Measurements from ENCODE around the gene ZNF446. TPM values are rescaled to one million over a fixed set of nuclear protein-coding genes. Genes with fewer than 3 reads are reported as not detected.

Gene ZNF446
- total and polyA plus RNA-seq, 4 donors: 8.3 to 12.9 (median 11.0) TPM

DNA sequence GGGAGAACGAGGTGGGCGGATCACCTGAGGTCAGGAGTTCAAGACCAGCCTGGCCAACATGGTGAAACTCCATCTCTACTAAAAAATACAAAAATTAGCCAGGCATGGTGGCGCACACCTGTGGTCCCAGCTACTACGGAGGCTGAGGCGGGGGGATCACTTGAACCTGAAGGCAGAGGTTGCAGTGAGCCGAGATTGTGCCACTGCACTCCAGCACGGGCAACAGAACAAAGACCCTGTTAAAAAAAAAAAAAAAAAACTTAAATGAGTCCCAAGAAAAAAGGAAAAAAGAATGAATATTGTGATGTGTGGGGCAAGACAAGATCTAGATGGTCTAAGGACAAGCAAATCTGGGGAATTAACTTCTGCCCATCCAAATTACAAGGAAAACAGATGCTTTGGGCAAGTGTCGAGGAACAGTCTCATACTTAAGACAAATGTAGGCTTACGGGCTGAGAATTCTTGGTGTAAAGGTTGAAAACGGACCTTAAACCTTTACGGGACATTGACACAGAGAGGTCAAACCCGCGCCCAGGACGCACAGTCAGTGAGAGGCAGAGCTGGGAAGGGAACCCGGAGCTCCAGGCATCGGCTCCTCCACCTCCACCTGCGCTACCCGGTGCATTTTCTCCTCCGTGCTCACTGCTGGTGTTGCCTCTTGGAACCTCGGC, 9.9 kb upstream of the ZNF446 start:
- no peak for ATAC-seq (ENCODE audit: insufficient read depth, low FRiP score)
- peak overlapping the region; percentile 17 for H3K4me3 ChIP-seq

DNA sequence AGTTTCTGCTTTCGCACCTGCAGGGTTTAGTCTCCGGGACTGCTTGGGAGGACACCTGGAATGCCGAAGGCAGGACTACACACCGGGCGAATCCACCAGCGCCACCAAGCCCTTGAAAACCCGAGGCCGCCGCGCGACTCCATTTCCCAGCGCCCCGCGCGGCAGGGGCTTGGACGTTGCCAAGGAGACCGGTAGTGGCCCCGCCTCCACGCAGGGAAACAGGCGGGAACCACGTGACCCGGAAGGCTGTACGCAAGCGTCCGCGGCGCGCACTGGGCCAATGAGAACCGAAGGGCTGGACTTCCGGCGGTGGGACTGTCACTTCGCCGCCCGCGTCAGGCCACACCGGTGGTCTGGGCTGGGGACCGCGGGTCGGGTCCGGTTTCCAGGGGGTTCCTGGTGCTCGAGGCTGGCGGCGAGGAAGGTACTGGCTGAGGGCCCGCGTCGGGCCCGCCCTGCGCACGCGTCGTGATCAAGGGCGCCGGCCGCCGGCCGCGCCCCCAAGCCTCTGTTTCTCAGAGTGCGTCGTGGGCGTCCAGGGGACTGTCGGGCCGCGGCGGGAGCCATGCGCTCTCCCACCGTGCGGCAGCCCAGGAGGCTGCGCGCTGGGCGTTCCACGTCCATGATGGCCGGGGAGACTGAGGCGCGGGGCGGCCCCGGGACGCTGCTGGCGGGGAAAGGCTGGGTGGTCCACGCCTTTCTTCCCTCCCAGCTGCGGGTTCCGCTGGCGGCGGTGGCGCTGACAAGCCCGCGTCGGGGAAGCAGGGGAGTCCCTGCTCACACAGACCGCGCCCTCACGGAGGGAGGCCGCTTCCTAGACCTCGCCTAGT, 9.2 kb upstream of the ZNF446 start, which contains the start of gene ZNF324:
TSS of gene ZNF324 (plus strand) at position 321 of the 830 bp plus-strand sequence. CDS start 2,106 bp downstream, outside the sequence.
- peak; percentile 98 to 99 (median 98) for DNase-seq
- peak; percentile 97 for ATAC-seq (ENCODE audit: insufficient read depth, low FRiP score)
- Histone ChIP-seq H3K27ac (ENCODE audit: low read depth in 1 of 2, low read length in 1 of 2) (peak within 1 kb of the TSS; percentile 68 to 84), H3K36me3 (ENCODE audit: control insufficient read depth in 4 of 4, insufficient read depth in 4 of 4, low read length in 4 of 4) (peaks cover 0 to 23% (median 2%) of the 10 kb centered on the region in 4 donors), H3K27me3 (ENCODE audit: control insufficient read depth in 3 of 3, insufficient read depth in 3 of 3, low read length in 2 of 3) (no peaks in the 10 kb centered on the region), H3K4me1 (ENCODE audit: control insufficient read depth in 5 of 5, insufficient read depth in 5 of 5, low read length in 5 of 5) (peaks cover 0 to 14% (median 5%) of the 10 kb centered on the region in 5 donors), H3K4me3 (peak within 1 kb of the TSS; percentile 87), H3K9ac (ENCODE audit: insufficient read depth in 1 of 2, low read length in 2 of 2) (peak within 1 kb of the TSS; percentile 37 to 47), H3K9me3 (ENCODE audit: control insufficient read depth in 4 of 4, insufficient read depth in 3 of 4, low read length in 3 of 4) (no peaks in the 10 kb centered on the region)
- TF ChIP-seq, protein P1, sequence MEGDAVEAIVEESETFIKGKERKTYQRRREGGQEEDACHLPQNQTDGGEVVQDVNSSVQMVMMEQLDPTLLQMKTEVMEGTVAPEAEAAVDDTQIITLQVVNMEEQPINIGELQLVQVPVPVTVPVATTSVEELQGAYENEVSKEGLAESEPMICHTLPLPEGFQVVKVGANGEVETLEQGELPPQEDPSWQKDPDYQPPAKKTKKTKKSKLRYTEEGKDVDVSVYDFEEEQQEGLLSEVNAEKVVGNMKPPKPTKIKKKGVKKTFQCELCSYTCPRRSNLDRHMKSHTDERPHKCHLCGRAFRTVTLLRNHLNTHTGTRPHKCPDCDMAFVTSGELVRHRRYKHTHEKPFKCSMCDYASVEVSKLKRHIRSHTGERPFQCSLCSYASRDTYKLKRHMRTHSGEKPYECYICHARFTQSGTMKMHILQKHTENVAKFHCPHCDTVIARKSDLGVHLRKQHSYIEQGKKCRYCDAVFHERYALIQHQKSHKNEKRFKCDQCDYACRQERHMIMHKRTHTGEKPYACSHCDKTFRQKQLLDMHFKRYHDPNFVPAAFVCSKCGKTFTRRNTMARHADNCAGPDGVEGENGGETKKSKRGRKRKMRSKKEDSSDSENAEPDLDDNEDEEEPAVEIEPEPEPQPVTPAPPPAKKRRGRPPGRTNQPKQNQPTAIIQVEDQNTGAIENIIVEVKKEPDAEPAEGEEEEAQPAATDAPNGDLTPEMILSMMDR (IDR thresholded peaks at IDR 0.05; ENCODE audit: control extremely low read depth, extremely low read depth): no peak
- 0% methylated on average over 83 to 92 of the region's 92 CpGs for WGBS, 2 donors

More for the DNA sequence above, 9.9 kb upstream of the ZNF446 start:
- peak overlapping the region in 1 of 2 donors; percentile 1 for H3K27ac ChIP-seq (ENCODE audit: low read depth in 1 of 2, low read length in 1 of 2)
- peaks cover 0 to 17% (median 1%) of the 10 kb centered on the region in 4 donors for H3K36me3 ChIP-seq (ENCODE audit: control insufficient read depth in 4 of 4, insufficient read depth in 4 of 4, low read length in 4 of 4)
- no peaks in the 10 kb centered on the region for H3K9me3 ChIP-seq (ENCODE audit: control insufficient read depth in 4 of 4, insufficient read depth in 3 of 4, low read length in 3 of 4)
- no peak for DNase-seq
- no peaks in the 10 kb centered on the region for H3K27me3 ChIP-seq (ENCODE audit: control insufficient read depth in 3 of 3, insufficient read depth in 3 of 3, low read length in 2 of 3)
- TF ChIP-seq, protein P1 (IDR thresholded peaks at IDR 0.05; ENCODE audit: control extremely low read depth, extremely low read depth): no peak
- 35 to 36% methylated on average over 20 of the region's 20 CpGs for WGBS, 2 donors
- H3K4me1 ChIP-seq (ENCODE audit: control insufficient read depth in 5 of 5, insufficient read depth in 5 of 5, low read length in 5 of 5): peaks cover 0 to 14% (median 5%) of the 10 kb centered on the region in 5 donors
- H3K9ac ChIP-seq (ENCODE audit: insufficient read depth in 1 of 2, low read length in 2 of 2): peak overlapping the region in 1 of 2 donors; percentile 47

DNA sequence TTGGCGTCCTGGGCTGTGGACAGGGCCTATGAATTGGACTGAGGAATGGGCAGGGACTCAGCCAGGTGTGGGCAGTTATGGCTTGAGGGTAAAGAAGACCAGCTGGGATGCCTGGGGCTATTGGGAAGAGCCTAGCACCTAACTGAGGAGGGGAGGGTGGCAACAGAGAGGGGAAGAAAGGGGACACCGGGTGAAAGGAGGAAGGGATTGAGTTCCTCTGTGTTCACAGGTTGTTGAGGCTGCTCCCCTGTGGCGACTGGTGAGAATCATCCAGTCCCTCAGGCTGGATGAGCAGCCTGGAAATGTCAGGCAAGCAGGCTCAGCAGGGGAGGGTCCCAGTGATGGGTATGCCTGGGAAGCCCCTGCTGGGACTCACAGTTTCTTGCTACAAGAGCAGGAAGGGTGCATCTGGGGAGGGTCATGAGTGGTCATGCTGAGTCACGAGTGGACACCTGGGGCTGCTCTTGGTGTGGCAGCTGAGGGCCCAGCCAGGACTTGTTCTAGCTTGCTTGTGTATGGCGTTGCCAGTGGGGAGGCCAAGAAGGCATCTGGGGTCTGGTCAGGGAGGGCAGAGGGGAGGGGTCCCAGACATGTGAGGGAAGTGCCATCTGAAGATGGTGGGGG, 7.8 kb upstream of the ZNF446 start:
- ATAC-seq (ENCODE audit: insufficient read depth, low FRiP score) (no peak), DNase-seq (no peak)
- no peak overlapping the region for H3K27ac ChIP-seq (ENCODE audit: low read depth in 1 of 2, low read length in 1 of 2)
- no peaks in the 10 kb centered on the region for H3K27me3 ChIP-seq (ENCODE audit: control insufficient read depth in 3 of 3, insufficient read depth in 3 of 3, low read length in 2 of 3)
- H3K4me3 ChIP-seq: peak overlapping the region; percentile 25
- H3K4me1 ChIP-seq (ENCODE audit: control insufficient read depth in 5 of 5, insufficient read depth in 5 of 5, low read length in 5 of 5): peaks cover 0 to 14% (median 5%) of the 10 kb centered on the region in 5 donors
- peaks cover 2 to 34% (median 7%) of the 10 kb centered on the region in 4 donors for H3K36me3 ChIP-seq (ENCODE audit: control insufficient read depth in 4 of 4, insufficient read depth in 4 of 4, low read length in 4 of 4)
- H3K9me3 ChIP-seq (ENCODE audit: control insufficient read depth in 4 of 4, insufficient read depth in 3 of 4, low read length in 3 of 4): no peaks in the 10 kb centered on the region
- 62 to 71% methylated on average over 5 of the region's 5 CpGs for WGBS, 2 donors
- H3K9ac ChIP-seq (ENCODE audit: insufficient read depth in 1 of 2, low read length in 2 of 2): no peak overlapping the region
- TF ChIP-seq, protein P1 (IDR thresholded peaks at IDR 0.05; ENCODE audit: control extremely low read depth, extremely low read depth): no peak
